Right atrium auricular region (tissue), 2 donors: ENCODE results near the gene GFPT1. TPM values are rescaled to one million over a fixed set of nuclear protein-coding genes. Genes with fewer than 3 reads are reported as not detected.

Experiments
- DNase-seq: peaks from one replicate; pipeline ENCODE4 v3.0.0-alpha.2; 2019; ENCODE audit warnings: low spot score
- H3K27ac ChIP-seq, 2 donors: fragments of 200-600 bp; sonication (generic); 1 replicate in 1 of 2; 2 replicates in 1 of 2; pipeline ENCODE4 v1.5.1; 2016 to 2019
- H3K27me3 ChIP-seq, 2 donors: fragments of 200-600 bp; sonication (generic); one replicate each; pipeline versions ENCODE4 v1.5.1 to v1.6.0; 2017 to 2019
- H3K36me3 ChIP-seq: fragments of 200-600 bp; sonication (generic); one replicate; pipeline ENCODE4 v1.5.1; 2016
- H3K4me1 ChIP-seq, 2 donors: fragments of 200-600 bp; sonication (generic); one replicate each; pipeline versions ENCODE4 v1.5.1 to v1.6.0; 2017 to 2019
- H3K4me3 ChIP-seq, 2 donors: fragments of 200-600 bp; sonication (generic); 1 replicate in 1 of 2; 2 replicates in 1 of 2; pipeline ENCODE4 v1.5.1; 2017 to 2019; ENCODE audit warnings: mild to moderate bottlenecking in 1 of 2, moderate library complexity in 1 of 2
- H3K9me3 ChIP-seq, 2 donors: fragments of 200-600 bp; sonication (generic); one replicate each; pipeline ENCODE4 v1.5.1; 2019
- CTCF ChIP-seq, 2 donors: fragments of 200-600 bp; sonication (generic); IDR thresholded peaks; one replicate each; pipeline ENCODE4 v1.5.1; 2019; ENCODE audit warnings: antibody characterized with exemption in 2 of 2
- total RNA-seq, 2 donors: library from RNA; depleted of rRNA; stranded (reverse); fragments of >200 nt; gene quantifications; one replicate each; pipeline ENCODE4 v1.1.0, GENCODE V29; 2016

The GFPT1 gene
- total RNA-seq, 2 donors from 2014 or later: 26.7 to 39.7 TPM

GRCh38 chr2:69315160-69315761 is 71.8 kb downstream of the GFPT1 start:
- peaks cover 0 to 8% of the 10 kb centered on the region in 2 donors for H3K9me3 ChIP-seq

GRCh38 chr2:69311024-69311416 is 76.0 kb downstream of the GFPT1 start:
- Histone ChIP-seq H3K4me3 (no peak overlapping the region), H3K27ac (no peak overlapping the region), H3K9me3 (peaks cover 0 to 8% of the 10 kb centered on the region in 2 donors), H3K4me1 (peaks cover 0 to 44% of the 10 kb centered on the region in 2 donors), H3K27me3 (no peaks in the 10 kb centered on the region), H3K36me3 (no peaks in the 10 kb centered on the region)
- DNase-seq: no peak
- TF ChIP-seq CTCF (IDR thresholded peaks at IDR 0.05): no peak

More at GRCh38 chr2:69315160-69315761, 71.8 kb downstream of the GFPT1 start:
- Histone ChIP-seq H3K27ac (no peak overlapping the region), H3K36me3 (no peaks in the 10 kb centered on the region), H3K27me3 (no peaks in the 10 kb centered on the region), H3K4me1 (peaks cover 0 to 7% of the 10 kb centered on the region in 2 donors), H3K4me3 (no peak overlapping the region)
- no peak for TF ChIP-seq CTCF (IDR thresholded peaks at IDR 0.05)
- DNase-seq: no peak

DNA sequence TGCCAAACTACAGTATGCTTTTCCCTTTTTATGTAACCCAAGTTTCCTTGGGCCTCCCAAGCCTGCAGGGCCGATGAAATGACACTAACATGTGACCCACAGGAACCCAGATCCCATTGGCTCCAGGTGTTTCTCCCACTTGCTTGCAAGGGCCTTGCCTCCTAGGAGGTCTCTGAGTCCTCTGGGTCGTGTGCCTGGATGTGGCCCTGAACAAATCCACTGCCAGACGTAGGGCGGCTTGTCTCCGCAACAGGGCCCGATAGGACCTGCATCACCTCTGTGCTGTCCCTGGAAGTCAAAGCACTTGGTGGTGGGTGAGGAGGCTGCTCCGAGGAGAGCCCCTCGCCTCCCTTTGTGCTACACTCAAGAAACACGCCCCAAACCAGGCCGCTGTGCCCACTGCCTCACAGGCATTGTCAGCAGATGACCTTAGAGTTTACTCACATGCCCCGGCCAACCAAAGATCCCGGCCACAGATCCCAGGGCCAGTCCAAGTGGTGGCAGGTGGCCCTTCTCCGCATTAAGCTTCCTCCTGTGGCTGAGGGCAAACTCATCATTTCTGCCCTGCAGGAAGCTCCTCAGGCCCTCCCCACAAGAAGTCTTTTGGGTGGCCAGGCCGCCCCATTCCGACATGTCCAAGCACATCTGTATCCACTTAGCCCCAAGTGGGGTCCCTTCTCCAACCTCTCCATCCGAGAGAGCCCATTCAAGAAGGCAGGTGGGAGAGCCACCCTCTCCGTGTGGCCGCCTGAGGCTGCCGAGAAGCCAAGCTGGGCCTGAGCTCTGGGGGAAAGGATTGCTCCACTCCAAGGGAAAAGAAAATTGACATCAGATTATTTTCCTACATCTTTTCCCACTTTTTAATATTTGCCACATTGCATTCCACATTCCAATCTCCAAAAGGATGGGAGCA is 76.7 kb downstream of the GFPT1 start:
- Histone ChIP-seq H3K36me3 (no peaks in the 10 kb centered on the region), H3K4me1 (peaks cover 0 to 50% of the 10 kb centered on the region in 2 donors), H3K9me3 (peaks cover 0 to 8% of the 10 kb centered on the region in 2 donors), H3K27me3 (no peaks in the 10 kb centered on the region), H3K4me3 (no peak overlapping the region), H3K27ac (peak overlapping the region; percentile 43 to 73)
- no peak for DNase-seq
- TF ChIP-seq CTCF (IDR thresholded peaks at IDR 0.05): no peak

GRCh38 chr2:69309351-69310110 is 77.5 kb downstream of the GFPT1 start:
- Histone ChIP-seq H3K4me1 (peaks cover 0 to 50% of the 10 kb centered on the region in 2 donors), H3K36me3 (no peaks in the 10 kb centered on the region), H3K9me3 (peaks cover 0 to 8% of the 10 kb centered on the region in 2 donors), H3K27ac (peak overlapping the region; percentile 43 to 73), H3K4me3 (no peak overlapping the region), H3K27me3 (no peaks in the 10 kb centered on the region)
- DNase-seq: no peak
- no peak for TF ChIP-seq CTCF (IDR thresholded peaks at IDR 0.05)

DNA sequence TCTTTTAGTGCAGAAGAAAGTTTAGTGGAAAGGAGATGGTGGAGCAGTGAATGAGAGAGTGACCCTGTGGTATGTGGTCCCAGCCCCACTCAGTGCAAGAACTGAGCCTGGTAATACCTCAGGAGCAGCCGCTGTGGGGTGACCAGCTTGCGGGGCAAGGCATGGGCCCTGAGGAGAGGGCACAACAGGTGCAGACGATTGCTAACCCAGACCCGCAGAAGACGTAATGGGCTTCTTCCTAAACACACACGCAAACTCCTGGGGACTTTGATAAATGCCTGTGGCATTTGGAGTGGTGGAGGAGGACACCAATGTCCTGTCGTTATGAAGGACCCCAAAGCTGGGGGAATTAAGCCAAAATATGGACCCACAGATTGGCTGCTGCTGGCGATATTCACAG is 78.7 kb downstream of the GFPT1 start:
- TF ChIP-seq CTCF (IDR thresholded peaks at IDR 0.05): no peak
- Histone ChIP-seq H3K4me3 (no peak overlapping the region), H3K4me1 (peaks cover 0 to 50% of the 10 kb centered on the region in 2 donors), H3K27me3 (no peaks in the 10 kb centered on the region), H3K36me3 (no peaks in the 10 kb centered on the region), H3K27ac (peak overlapping the region in 1 of 2 donors; percentile 87), H3K9me3 (peaks cover 0 to 15% of the 10 kb centered on the region in 2 donors)
- DNase-seq: no peak
